Measurements from ENCODE around the gene TRPV2.

TRPV2 gene

GRCh38 chr17:16477666-16478065 is 62.3 kb downstream of the TRPV2 start:
- DNase-seq: no peak

GRCh38 chr17:16478649-16479048 is 63.3 kb downstream of the TRPV2 start:
- no peak for DNase-seq

GRCh38 chr17:16479264-16479663 is 63.9 kb downstream of the TRPV2 start:
- DNase-seq: no peak

GRCh38 chr17:16480995-16481394 is 65.6 kb downstream of the TRPV2 start:
- DNase-seq: no peak

- no peak for DNase-seq
Observed at GRCh38 chr17:16482253-16482652, 66.9 kb downstream of the TRPV2 start.

GRCh38 chr17:16483021-16483645 is 67.8 kb downstream of the TRPV2 start:
- no peak for DNase-seq

- no peak for DNase-seq
Observed at GRCh38 chr17:16484445-16485175, 69.2 kb downstream of the TRPV2 start.
